ENCODE data around the gene IL13. TPM values are rescaled to one million over a fixed set of nuclear protein-coding genes. Genes with fewer than 3 reads are reported as not detected.
A peak's percentile ranks its signal among the peaks of the same experiment; 100 is the strongest.

Gene IL13
- total RNA-seq, 1 donor from 2014 or later, result 0.10 TPM

GRCh38 chr5:132669966-132670882 lies 12.3 kb downstream of the IL13 start:
- DNase-seq, result no peak

- DNase-seq, result no peak
Observed at GRCh38 chr5:132671000-132671399, 13.0 kb downstream of the IL13 start.

- DNase-seq, result no peak
Observed at GRCh38 chr5:132673488-132673887, 15.5 kb downstream of the IL13 start.

DNA sequence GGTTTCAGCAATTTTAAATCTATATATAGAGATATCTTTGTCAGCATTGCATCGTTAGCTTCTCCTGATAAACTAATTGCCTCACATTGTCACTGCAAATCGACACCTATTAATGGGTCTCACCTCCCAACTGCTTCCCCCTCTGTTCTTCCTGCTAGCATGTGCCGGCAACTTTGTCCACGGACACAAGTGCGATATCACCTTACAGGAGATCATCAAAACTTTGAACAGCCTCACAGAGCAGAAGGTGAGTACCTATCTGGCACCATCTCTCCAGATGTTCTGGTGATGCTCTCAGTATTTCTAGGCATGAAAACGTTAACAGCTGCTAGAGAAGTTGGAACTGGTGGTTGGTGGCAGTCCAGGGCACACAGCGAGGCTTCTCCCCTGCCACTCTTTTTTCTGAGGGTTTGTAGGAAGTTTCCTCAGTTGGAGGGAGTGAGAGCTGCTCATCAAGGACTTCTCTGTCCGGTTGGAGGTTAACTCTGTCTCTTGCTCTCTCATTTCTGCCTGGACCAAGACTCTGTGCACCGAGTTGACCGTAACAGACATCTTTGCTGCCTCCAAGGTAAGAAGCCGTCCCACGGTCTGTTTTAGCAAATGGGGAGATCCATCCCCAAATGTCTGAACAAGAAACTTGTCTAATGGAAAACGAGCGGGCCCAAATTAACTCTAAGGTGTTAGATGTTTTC lies 16.1 kb downstream of the IL13 start, which contains the start of gene IL4:
Gene IL4 (plus strand): TSS at position 51 of the 692 bp plus-strand sequence. CDS start 62 bp downstream, at position 113.
- DNase-seq, result no peak

- DNase-seq, result peak; percentile 8
Observed at GRCh38 chr5:132674671-132675506, 16.9 kb downstream of the IL13 start.

DNA sequence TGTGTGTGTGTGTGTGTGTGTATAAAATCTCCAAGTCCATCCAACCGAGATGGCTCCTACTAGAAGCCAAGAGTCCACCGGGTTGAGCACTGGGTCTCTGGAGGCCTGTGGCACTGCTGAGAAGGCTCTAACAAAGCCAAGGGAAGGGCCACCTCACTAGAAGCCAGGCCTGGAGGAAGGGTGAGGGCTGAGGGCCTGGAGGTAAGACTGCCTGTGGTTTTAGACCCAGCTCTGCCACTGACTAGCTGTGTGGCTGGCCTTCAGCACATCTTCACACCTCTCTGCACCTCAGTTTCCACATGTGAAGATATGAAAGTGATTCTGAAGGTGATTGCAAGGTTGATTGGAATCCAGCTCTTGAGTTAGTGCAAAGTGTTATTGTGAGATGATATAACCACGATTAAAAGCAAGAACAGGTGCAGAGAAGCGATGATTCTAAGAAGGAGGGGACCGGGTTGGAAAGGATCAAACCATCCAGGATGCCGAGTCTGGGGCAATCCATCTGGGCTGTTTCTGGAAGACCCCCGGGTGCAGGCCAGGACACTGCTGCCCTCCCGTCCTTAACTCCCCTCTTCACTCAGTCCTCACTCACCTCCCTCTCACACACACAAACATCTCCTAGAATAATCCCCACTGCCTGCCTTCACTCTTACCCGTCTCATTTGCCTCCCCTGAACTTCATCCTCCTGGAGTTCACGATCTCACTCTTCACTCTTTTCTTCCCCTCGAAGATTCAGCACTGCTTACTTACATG lies 18.1 kb downstream of the IL13 start:
- no peak for DNase-seq

GRCh38 chr5:132677191-132677590 lies 19.2 kb downstream of the IL13 start:
- no peak for DNase-seq

DNA sequence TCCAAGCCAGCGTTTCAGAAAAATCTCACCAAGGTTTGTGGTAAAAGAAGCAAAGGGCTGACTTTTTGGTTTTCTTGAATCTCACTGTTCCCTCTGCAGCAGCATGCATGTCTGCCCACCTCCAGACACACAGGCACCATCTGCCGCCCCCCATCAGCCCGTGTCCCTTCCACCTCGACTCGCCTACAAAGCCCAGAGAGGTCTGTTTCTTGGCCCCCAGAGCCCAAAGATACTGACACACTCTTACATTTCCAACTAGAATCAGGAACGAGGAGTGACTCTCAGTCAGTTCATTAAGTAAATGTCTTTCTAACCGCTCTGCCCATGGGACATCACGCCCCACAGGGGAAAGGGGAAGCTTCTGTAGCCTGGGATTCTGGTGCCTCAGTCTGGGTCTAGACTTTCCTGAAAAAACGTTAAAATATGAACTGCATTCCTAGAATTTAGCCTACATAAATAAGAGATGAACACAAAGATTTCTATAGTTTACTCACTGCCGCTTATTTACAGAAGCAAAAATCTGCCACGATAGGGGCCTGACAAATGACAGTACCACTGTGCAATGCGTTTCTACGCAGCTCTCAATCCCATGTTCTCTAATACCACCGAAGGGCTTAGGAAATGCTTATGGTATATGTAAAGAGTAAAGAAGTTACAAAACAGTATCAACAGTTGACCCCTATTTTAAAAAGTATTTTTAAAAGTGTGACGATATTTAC lies 19.9 kb downstream of the IL13 start:
- no peak for DNase-seq

- no peak for DNase-seq
Observed at GRCh38 chr5:132678735-132679134, 20.8 kb downstream of the IL13 start.

- DNase-seq, result no peak
Observed at GRCh38 chr5:132679166-132679565, 21.2 kb downstream of the IL13 start.

- DNase-seq, result no peak
Observed at GRCh38 chr5:132679717-132680380, 21.9 kb downstream of the IL13 start.

GRCh38 chr5:132680780-132681475 lies 23.0 kb downstream of the IL13 start:
- no peak for DNase-seq

- no peak for DNase-seq
Observed at GRCh38 chr5:132681476-132681831, 23.5 kb downstream of the IL13 start.

DNA sequence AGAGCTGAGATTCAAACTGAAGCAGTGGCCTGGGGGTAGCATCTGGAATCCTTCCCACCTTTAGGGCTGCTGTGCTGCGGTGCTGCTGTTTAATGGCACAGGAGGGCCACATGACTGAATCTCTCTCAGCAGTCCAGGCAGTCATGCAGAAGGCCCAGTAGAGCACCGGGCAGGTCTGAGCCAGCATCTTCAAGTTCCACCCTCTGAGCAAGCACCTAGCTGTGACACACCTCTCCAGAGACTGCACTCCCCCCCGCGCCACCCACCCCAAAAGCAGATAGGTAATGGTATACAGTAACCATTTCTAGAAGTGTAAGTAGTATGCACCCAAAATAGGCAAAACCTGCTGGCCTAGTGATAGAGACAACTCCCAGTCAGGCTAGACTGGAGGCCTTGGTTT lies 24.0 kb downstream of the IL13 start:
- no peak for DNase-seq

DNA sequence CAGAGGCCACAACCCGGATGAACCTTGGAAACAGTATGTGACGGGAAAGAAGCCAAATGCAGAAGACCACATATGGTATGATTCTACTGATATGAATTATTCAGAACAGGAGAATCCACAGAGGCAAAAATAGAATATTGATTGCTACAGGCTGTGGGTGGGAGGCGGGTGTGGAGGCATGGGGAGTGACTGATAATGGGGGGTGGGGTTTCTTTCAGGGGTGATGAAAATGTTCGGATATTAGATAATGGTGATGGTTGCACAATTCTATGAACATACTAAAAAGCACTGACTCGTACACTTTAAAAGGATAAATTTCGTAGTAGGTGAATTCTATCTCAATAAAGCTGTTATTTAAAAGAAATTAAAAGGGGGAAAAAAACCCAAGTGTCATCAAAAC lies 26.5 kb downstream of the IL13 start:
- DNase-seq, result peak; percentile 7

DNA sequence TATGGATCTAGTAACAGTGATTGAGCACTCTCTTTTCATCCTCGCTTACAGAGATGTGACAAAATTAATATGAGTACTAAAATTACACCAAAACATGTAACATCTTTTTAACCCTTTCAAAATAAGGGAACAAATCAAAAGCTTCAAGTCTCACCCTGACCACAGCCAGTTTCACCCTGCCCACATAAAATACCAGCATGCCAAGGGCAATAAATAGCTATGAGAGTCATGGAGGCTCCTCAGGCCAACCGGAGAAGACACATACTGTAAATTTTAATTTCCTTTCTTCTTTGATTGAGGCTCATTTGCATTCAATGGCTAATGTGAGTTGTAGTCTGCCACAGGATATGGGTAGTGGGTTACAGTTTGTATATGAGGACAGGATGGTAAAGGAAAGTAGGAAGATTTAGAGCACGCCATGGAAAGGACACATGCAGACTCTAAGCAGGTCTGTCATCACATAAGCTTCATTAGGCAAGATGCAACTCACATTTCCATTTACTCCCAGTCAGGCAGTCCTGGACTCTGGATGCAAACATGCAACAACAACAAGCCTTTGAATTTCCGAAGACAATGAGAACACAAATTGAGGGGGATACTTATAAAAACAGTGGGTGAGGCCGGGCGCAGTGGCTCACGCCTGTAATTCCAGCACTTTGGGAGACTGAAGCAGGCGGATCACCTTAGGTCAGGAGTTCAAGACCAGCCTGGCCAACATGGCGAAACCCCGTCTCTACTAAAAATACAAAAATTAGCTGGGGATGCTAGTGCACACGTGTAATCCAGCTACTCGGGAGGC lies 27.1 kb downstream of the IL13 start:
- no peak for DNase-seq

GRCh38 chr5:132686193-132686592 lies 28.2 kb downstream of the IL13 start:
- DNase-seq, result no peak

GRCh38 chr5:132687995-132688394 lies 30.0 kb downstream of the IL13 start:
- DNase-seq, result no peak

Data from skin of body (tissue), 2 donors.